ENCODE measurements around the gene RNASE12. TPM values are rescaled to one million over a fixed set of nuclear protein-coding genes. Genes with fewer than 3 reads are reported as not detected.

The RNASE12 gene
- total and polyA plus RNA-seq, 2 experiments from 2014 or later = not detected

- no peak for TF ChIP-seq ZNF462 (CRISPR knock-in tag; IDR thresholded peaks at IDR 0.05)
- no peak for TF ChIP-seq EZH2phosphoT487 (IDR thresholded peaks at IDR 0.05; ENCODE audit: unreplicated experiment)
- no peak for TF ChIP-seq NANOG (IDR thresholded peaks at IDR 0.05; ENCODE audit: borderline replicate concordance)
- no peak for TF ChIP-seq CREB1 (CRISPR knock-in tag; IDR thresholded peaks at IDR 0.05; ENCODE audit: low read depth)
- TF ChIP-seq POLR2AphosphoS5 (IDR thresholded peaks at IDR 0.05; ENCODE audit: low read depth) = no peak
- no peak for TF ChIP-seq EZH2 (IDR thresholded peaks at IDR 0.05; ENCODE audit: low read depth, unreplicated experiment)
- TF ChIP-seq STAT1 (IDR thresholded peaks at IDR 0.05; ENCODE audit: unreplicated experiment) = no peak
- TF ChIP-seq JUNB (IDR thresholded peaks at IDR 0.05; ENCODE audit: unreplicated experiment) = no peak
These were observed 36.3 kb upstream of the RNASE12 start (continued) for GRCh38 chr14:20627346-20628027.

GRCh38 chr14:20626274-20626673, 35.1 kb upstream of the RNASE12 start:
- DNase-seq (ENCODE audit: low spot score) = no peak
- H3K4me2 ChIP-seq = peak overlapping the region; percentile 81
- TF ChIP-seq ZNF462 (CRISPR knock-in tag; IDR thresholded peaks at IDR 0.05) = no peak
- TF ChIP-seq CREB1 (CRISPR knock-in tag; IDR thresholded peaks at IDR 0.05; ENCODE audit: low read depth) = no peak
- TF ChIP-seq EZH2 (IDR thresholded peaks at IDR 0.05; ENCODE audit: low read depth, unreplicated experiment) = no peak
- TF ChIP-seq STAT1 (IDR thresholded peaks at IDR 0.05; ENCODE audit: unreplicated experiment) = no peak
- no peak for TF ChIP-seq POLR2AphosphoS5 (IDR thresholded peaks at IDR 0.05; ENCODE audit: low read depth)
- TF ChIP-seq ZNF331 (CRISPR knock-in tag; IDR thresholded peaks at IDR 0.05; ENCODE audit: low read depth) = no peak

More at GRCh38 chr14:20626274-20626673, 35.1 kb upstream of the RNASE12 start:
- peak overlapping the region; percentile 82 for H2AFZ ChIP-seq
- peaks cover 11% of the 10 kb centered on the region for H3F3A ChIP-seq (replicated peaks; ENCODE audit: low read depth)
- Mint-ChIP-seq H3K36me3 (ENCODE audit: low read depth) (peaks cover 6% of the 10 kb centered on the region; the same call in 2 of the 3 replicates), H3K9me3 (peaks cover 10% of the 10 kb centered on the region), H3K27me3 (ENCODE audit: insufficient read depth, low read depth, poor library complexity) (peaks cover 62% of the 10 kb centered on the region), H3K27ac (no peak overlapping the region), H3K4me3 (peak overlapping the region; percentile 92), H3K4me1 (peaks cover 36% of the 10 kb centered on the region)
- no peaks in the 10 kb centered on the region for H3K9me2 ChIP-seq (ENCODE audit: insufficient read depth)
- H3K27me3 ChIP-seq (ENCODE audit: insufficient read depth) = peaks cover 77% of the 10 kb centered on the region
- peak overlapping the region; percentile 81 for H3K4me3 ChIP-seq
- no peaks in the 10 kb centered on the region for H4K20me1 ChIP-seq (replicated peaks; ENCODE audit: insufficient read depth)
- no peaks in the 10 kb centered on the region for H3K36me3 ChIP-seq (ENCODE audit: insufficient read depth)
- peaks cover 27% of the 10 kb centered on the region for H3K4me1 ChIP-seq (ENCODE audit: insufficient read depth)
- ATAC-seq = no peak
- H3K27ac ChIP-seq (ENCODE audit: low read depth) = no peak overlapping the region
- no peaks in the 10 kb centered on the region for H3K79me2 ChIP-seq (replicated peaks; ENCODE audit: insufficient read depth)

Measured in GM23338 (cell line).